Right hindlimb (tissue), 1 donor: ENCODE results near the gene TALDO1.

Source experiments
- DNase-seq: peaks from one replicate; pipeline ENCODE4 v3.0.0-alpha.2; 2018

The TALDO1 gene

GRCh38 chr11:788953-789940 lies 42.0 kb downstream of the TALDO1 start:
- no peak for DNase-seq

- peak; percentile 50 for DNase-seq
These were observed 42.7 kb downstream of the TALDO1 start, which contains the start of gene CEND1 for GRCh38 chr11:789943-790342. CEND1 (minus strand) TSS chr11:790090; CDS start chr11:788576, 1,514 bp downstream.

- DNase-seq: no peak
These were observed 43.7 kb downstream of the TALDO1 start for GRCh38 chr11:790721-791564.

- DNase-seq: no peak
These were observed 44.6 kb downstream of the TALDO1 start for GRCh38 chr11:791658-792534.

GRCh38 chr11:792535-792821 lies 45.2 kb downstream of the TALDO1 start:
- DNase-seq: no peak

- DNase-seq: no peak
These were observed 45.6 kb downstream of the TALDO1 start for GRCh38 chr11:792873-793272.

GRCh38 chr11:793556-793955 lies 46.3 kb downstream of the TALDO1 start:
- no peak for DNase-seq

GRCh38 chr11:794013-794765 lies 46.9 kb downstream of the TALDO1 start:
- no peak for DNase-seq

- no peak for DNase-seq
These were observed 47.7 kb downstream of the TALDO1 start for GRCh38 chr11:794766-795633.

GRCh38 chr11:795634-796564 lies 48.6 kb downstream of the TALDO1 start:
- DNase-seq: peak; percentile 89

GRCh38 chr11:796565-797295 lies 49.5 kb downstream of the TALDO1 start:
- peak; percentile 59 for DNase-seq

- DNase-seq: peak; percentile 94
These were observed 50.2 kb downstream of the TALDO1 start for GRCh38 chr11:797296-798092.

GRCh38 chr11:798093-798713 lies 50.9 kb downstream of the TALDO1 start, which contains the start of gene SLC25A22:
SLC25A22 (minus strand) TSS chr11:798281; CDS start chr11:795006, 3,275 bp downstream.
- DNase-seq: peak; percentile 87

GRCh38 chr11:799641-800316 lies 52.5 kb downstream of the TALDO1 start:
- DNase-seq: no peak

- no peak for DNase-seq
These were observed 53.2 kb downstream of the TALDO1 start for GRCh38 chr11:800473-800872.

GRCh38 chr11:801097-801780 lies 54.0 kb downstream of the TALDO1 start:
- no peak for DNase-seq
